HEK293 (cell line): ENCODE results near the gene RAX2.

Experiments
- CTCF ChIA-PET: fragments of 350-600 bp; formaldehyde crosslinking; extraction: SDS; loops from one replicate; lab custom pipeline; 2021; ENCODE audit warnings: antibody characterized with exemption; lab: Yijun Ruan, JAX
- POLR2A ChIA-PET: fragments of 300-600 bp; formaldehyde crosslinking; extraction: SDS; loops from one replicate; lab custom pipeline; 2020; ENCODE audit warnings: antibody characterized with exemption, inconsistent platforms; lab: Yijun Ruan, JAX
- H3K27ac ChIP-seq: fragments of 200-500 bp; sonication (Bioruptor generic); 2 replicates; pipeline ENCODE4 v1.5.1; 2014; ENCODE audit warnings: low read depth, low read length, control low read depth, inconsistent platforms; ENCODE audit errors: extremely low read depth
- H3K36me3 ChIP-seq, 2 experiments: fragments of 200-500 bp in 1 of 2; sonication (Bioruptor generic) in 1 of 2; 1 replicate in 1 of 2; 2 replicates in 1 of 2; pipeline ENCODE4 v1.5.1; 2014 to 2017; ENCODE audit warnings: inconsistent platforms in 2 of 2, low read length in 2 of 2; ENCODE audit not compliant: control insufficient read depth in 2 of 2, insufficient read depth in 1 of 2
- H3K4me1 ChIP-seq: fragments of 200-500 bp; sonication (Bioruptor generic); 2 replicates; pipeline ENCODE4 v1.5.1; 2014; ENCODE audit warnings: mild to moderate bottlenecking, low read length, inconsistent platforms; ENCODE audit not compliant: control insufficient read depth, insufficient read depth
- H3K4me3 ChIP-seq: 2 replicates; pipeline ENCODE4 v1.5.1; 2011; ENCODE audit warnings: low read depth, mild to moderate bottlenecking, control low read depth, low read length, moderate library complexity
- H3K9me3 ChIP-seq: fragments of 200-500 bp; sonication (Bioruptor generic); 2 replicates; pipeline ENCODE4 v1.5.1; 2014; ENCODE audit warnings: low read depth, low read length, inconsistent platforms; ENCODE audit not compliant: control insufficient read depth, insufficient read depth
- EGR2 ChIP-seq: fragments of 450-650 bp; formaldehyde crosslinking; IDR thresholded peaks from 2 replicates; pipeline ENCODE4 v1.5.1; 2016; ENCODE audit warnings: low read depth, missing biosample characterization, missing genetic modification characterization
- GFI1B ChIP-seq: fragments of 450-650 bp; formaldehyde crosslinking; IDR thresholded peaks from 2 replicates; pipeline ENCODE4 v1.5.1; 2016; ENCODE audit warnings: missing biosample characterization, missing genetic modification characterization
- SCRT1 ChIP-seq: fragments of 450-650 bp; formaldehyde crosslinking; IDR thresholded peaks from 2 replicates; pipeline ENCODE4 v1.5.1; 2016; ENCODE audit warnings: missing biosample characterization, missing genetic modification characterization, borderline replicate concordance
- SP7 ChIP-seq: fragments of 450-650 bp; formaldehyde crosslinking; IDR thresholded peaks from 2 replicates; pipeline ENCODE4 v1.5.1; 2016; ENCODE audit warnings: missing biosample characterization, missing genetic modification characterization
- YY1 ChIP-seq: fragments of 450-650 bp; formaldehyde crosslinking; IDR thresholded peaks from 2 replicates; pipeline ENCODE4 v1.5.1; 2018; ENCODE audit warnings: missing biosample characterization, missing genetic modification characterization
- ZBTB17 ChIP-seq: fragments of 450-650 bp; formaldehyde crosslinking; IDR thresholded peaks from 2 replicates; pipeline ENCODE4 v1.5.1; 2016; ENCODE audit warnings: missing biosample characterization, missing genetic modification characterization
- ZBTB21 ChIP-seq: fragments of 450-650 bp; formaldehyde crosslinking; IDR thresholded peaks from 2 replicates; pipeline ENCODE4 v1.5.1; 2017; ENCODE audit warnings: missing biosample characterization, missing genetic modification characterization
- ZFP3 ChIP-seq: fragments of 450-650 bp; formaldehyde crosslinking; IDR thresholded peaks from 2 replicates; pipeline ENCODE4 v1.5.1; 2016; ENCODE audit warnings: low read depth, missing biosample characterization, missing genetic modification characterization
- ZNF112 ChIP-seq: fragments of 450-650 bp; formaldehyde crosslinking; IDR thresholded peaks from 2 replicates; pipeline ENCODE4 v1.5.0; 2017; ENCODE audit warnings: missing biosample characterization, missing genetic modification characterization
- ZNF146 ChIP-seq: fragments of 450-650 bp; formaldehyde crosslinking; IDR thresholded peaks from 2 replicates; pipeline ENCODE4 v1.5.1; 2016; ENCODE audit warnings: missing biosample characterization, missing genetic modification characterization
- ZNF19 ChIP-seq: fragments of 450-650 bp; formaldehyde crosslinking; IDR thresholded peaks from 2 replicates; pipeline ENCODE4; 2016; ENCODE audit warnings: missing biosample characterization, missing genetic modification characterization, low read depth
- ZNF274 ChIP-seq, 2 experiments: fragments of 200-500 bp in 1 of 2; fragments of 450-650 bp in 1 of 2; sonication (Bioruptor generic) in 1 of 2; formaldehyde crosslinking in 1 of 2; IDR thresholded peaks; 2 replicates each; pipeline versions ENCODE4 v1.5.1 to v1.6.1; 2014 to 2016; ENCODE audit warnings: borderline replicate concordance in 1 of 2, inconsistent platforms in 1 of 2, low read length in 1 of 2, missing biosample characterization in 1 of 2, missing genetic modification characterization in 1 of 2
- ZNF404 ChIP-seq: fragments of 450-650 bp; formaldehyde crosslinking; IDR thresholded peaks from 2 replicates; pipeline ENCODE4 v1.5.1; 2017; ENCODE audit warnings: missing biosample characterization, missing genetic modification characterization
- ZNF423 ChIP-seq: fragments of 450-650 bp; formaldehyde crosslinking; IDR thresholded peaks from 2 replicates; pipeline ENCODE4 v1.5.1; 2016; ENCODE audit warnings: missing biosample characterization, missing genetic modification characterization
- ZNF558 ChIP-seq: fragments of 450-650 bp; formaldehyde crosslinking; IDR thresholded peaks from 2 replicates; pipeline ENCODE4 v1.5.1; 2016; ENCODE audit warnings: missing biosample characterization, missing genetic modification characterization
- ZNF626 ChIP-seq: fragments of 450-650 bp; sonication (Bioruptor Pico); formaldehyde crosslinking; IDR thresholded peaks from 2 replicates; pipeline ENCODE4 v1.5.1; 2018; ENCODE audit warnings: missing biosample characterization, missing genetic modification characterization, inconsistent platforms
- ZNF707 ChIP-seq: fragments of 450-650 bp; formaldehyde crosslinking; IDR thresholded peaks from 2 replicates; pipeline ENCODE4 v1.5.1; 2016; ENCODE audit warnings: missing biosample characterization, missing genetic modification characterization
- ZNF747 ChIP-seq: fragments of 450-650 bp; formaldehyde crosslinking; IDR thresholded peaks from 2 replicates; pipeline ENCODE4 v1.5.1; 2016; ENCODE audit warnings: missing biosample characterization, missing genetic modification characterization
- ZNF776 ChIP-seq: fragments of 450-650 bp; formaldehyde crosslinking; IDR thresholded peaks from 2 replicates; pipeline ENCODE4 v1.5.0; 2017; ENCODE audit warnings: missing biosample characterization, missing genetic modification characterization, borderline replicate concordance
- ZSCAN30 ChIP-seq: fragments of 450-650 bp; IDR thresholded peaks from 2 replicates; pipeline ENCODE4 v1.5.1; 2018; ENCODE audit warnings: missing biosample characterization, mild to moderate bottlenecking, missing genetic modification characterization, moderate library complexity
- TF ChIP-seq, protein P1 (sequence below): fragments of 450-650 bp; formaldehyde crosslinking; IDR thresholded peaks from 2 replicates; pipeline ENCODE4 v1.5.1; 2016; ENCODE audit warnings: missing biosample characterization, missing genetic modification characterization, low read depth
- TF ChIP-seq, protein P2 (sequence below): IDR thresholded peaks from 2 replicates; pipeline ENCODE4 v1.6.1; 2011; ENCODE audit warnings: mild to moderate bottlenecking, low read depth, low read length, borderline replicate concordance
- TF ChIP-seq, protein P3 (sequence below): fragments of 450-650 bp; formaldehyde crosslinking; IDR thresholded peaks from 2 replicates; pipeline ENCODE4 v1.5.1; 2016; ENCODE audit warnings: missing biosample characterization, missing genetic modification characterization, borderline replicate concordance
- TF ChIP-seq, protein P4 (sequence below): fragments of 450-650 bp; formaldehyde crosslinking; IDR thresholded peaks from 2 replicates; pipeline ENCODE4 v1.5.1; 2016; ENCODE audit warnings: missing biosample characterization, missing genetic modification characterization
- TF ChIP-seq, protein P5 (sequence below): fragments of 450-650 bp; formaldehyde crosslinking; optimal IDR thresholded peaks from 2 replicates; pipeline ENCODE3; 2016; ENCODE audit warnings: missing biosample characterization, mild to moderate bottlenecking, missing genetic modification characterization

The RAX2 gene

DNA sequence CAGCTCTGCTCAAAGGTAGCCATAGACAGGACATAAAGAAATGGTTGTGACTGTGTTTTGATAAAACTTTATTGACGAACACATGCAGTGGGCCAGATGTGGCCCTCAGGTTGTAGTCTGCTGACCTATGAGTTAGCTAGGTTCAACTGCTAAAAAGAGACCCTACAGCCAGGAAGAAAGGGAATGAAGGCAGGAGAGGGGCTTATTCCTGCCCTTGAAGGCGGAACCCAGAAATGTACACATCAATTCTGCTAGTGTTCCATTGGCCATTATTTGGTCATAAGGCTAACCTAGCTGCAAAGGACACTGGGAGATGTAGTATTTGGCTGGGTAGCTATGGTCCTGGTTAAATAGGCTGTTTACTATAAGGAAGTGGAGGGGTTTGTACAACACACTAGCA is 28.5 kb downstream of the RAX2 start:
- Histone ChIP-seq H3K27ac (no peak overlapping the region), H3K9me3 (no peaks in the 10 kb centered on the region), H3K4me3 (no peak overlapping the region), H3K36me3 (no peaks in the 10 kb centered on the region)
- POLR2A ChIA-PET, result interaction anchor here (0.6 to 1.9 kb wide), 2 partner anchors 19 to 314 kb away, joined by 4 to 8 read pairs; partner anchors contain the start of genes APBA3 and MRPL54
- TF ChIP-seq, protein P1, sequence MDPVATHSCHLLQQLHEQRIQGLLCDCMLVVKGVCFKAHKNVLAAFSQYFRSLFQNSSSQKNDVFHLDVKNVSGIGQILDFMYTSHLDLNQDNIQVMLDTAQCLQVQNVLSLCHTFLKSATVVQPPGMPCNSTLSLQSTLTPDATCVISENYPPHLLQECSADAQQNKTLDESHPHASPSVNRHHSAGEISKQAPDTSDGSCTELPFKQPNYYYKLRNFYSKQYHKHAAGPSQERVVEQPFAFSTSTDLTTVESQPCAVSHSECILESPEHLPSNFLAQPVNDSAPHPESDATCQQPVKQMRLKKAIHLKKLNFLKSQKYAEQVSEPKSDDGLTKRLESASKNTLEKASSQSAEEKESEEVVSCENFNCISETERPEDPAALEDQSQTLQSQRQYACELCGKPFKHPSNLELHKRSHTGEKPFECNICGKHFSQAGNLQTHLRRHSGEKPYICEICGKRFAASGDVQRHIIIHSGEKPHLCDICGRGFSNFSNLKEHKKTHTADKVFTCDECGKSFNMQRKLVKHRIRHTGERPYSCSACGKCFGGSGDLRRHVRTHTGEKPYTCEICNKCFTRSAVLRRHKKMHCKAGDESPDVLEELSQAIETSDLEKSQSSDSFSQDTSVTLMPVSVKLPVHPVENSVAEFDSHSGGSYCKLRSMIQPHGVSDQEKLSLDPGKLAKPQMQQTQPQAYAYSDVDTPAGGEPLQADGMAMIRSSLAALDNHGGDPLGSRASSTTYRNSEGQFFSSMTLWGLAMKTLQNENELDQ, result no peak
- no peak for TF ChIP-seq ZNF747 (tag by site-specific recombination)
- TF ChIP-seq ZNF112 (tag by site-specific recombination), result no peak
- TF ChIP-seq, protein P2, sequence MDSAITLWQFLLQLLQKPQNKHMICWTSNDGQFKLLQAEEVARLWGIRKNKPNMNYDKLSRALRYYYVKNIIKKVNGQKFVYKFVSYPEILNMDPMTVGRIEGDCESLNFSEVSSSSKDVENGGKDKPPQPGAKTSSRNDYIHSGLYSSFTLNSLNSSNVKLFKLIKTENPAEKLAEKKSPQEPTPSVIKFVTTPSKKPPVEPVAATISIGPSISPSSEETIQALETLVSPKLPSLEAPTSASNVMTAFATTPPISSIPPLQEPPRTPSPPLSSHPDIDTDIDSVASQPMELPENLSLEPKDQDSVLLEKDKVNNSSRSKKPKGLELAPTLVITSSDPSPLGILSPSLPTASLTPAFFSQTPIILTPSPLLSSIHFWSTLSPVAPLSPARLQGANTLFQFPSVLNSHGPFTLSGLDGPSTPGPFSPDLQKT, result no peak
- no peak for TF ChIP-seq ZNF274 (IDR thresholded peaks at IDR 0.05; ENCODE audit: low read length)
- TF ChIP-seq ZNF274 (tag by site-specific recombination; IDR thresholded peaks at IDR 0.05; ENCODE audit: borderline replicate concordance), result no peak
- TF ChIP-seq, protein P3, sequence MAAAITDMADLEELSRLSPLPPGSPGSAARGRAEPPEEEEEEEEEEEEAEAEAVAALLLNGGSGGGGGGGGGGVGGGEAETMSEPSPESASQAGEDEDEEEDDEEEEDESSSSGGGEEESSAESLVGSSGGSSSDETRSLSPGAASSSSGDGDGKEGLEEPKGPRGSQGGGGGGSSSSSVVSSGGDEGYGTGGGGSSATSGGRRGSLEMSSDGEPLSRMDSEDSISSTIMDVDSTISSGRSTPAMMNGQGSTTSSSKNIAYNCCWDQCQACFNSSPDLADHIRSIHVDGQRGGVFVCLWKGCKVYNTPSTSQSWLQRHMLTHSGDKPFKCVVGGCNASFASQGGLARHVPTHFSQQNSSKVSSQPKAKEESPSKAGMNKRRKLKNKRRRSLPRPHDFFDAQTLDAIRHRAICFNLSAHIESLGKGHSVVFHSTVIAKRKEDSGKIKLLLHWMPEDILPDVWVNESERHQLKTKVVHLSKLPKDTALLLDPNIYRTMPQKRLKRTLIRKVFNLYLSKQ (tag by site-specific recombination), result no peak
- no peak for TF ChIP-seq ZNF776
- TF ChIP-seq, protein P4, sequence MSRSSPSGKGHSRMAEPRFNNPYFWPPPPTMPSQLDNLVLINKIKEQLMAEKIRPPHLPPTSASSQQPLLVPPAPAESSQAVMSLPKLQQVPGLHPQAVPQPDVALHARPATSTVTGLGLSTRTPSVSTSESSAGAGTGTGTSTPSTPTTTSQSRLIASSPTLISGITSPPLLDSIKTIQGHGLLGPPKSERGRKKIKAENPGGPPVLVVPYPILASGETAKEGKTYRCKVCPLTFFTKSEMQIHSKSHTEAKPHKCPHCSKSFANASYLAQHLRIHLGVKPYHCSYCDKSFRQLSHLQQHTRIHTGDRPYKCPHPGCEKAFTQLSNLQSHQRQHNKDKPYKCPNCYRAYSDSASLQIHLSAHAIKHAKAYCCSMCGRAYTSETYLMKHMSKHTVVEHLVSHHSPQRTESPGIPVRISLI (tag by site-specific recombination), result no peak
- no peak for TF ChIP-seq ZBTB21
- no peak for TF ChIP-seq SP7 (tag by site-specific recombination)
- no peak for TF ChIP-seq ZFP3
- TF ChIP-seq EGR2 (tag by site-specific recombination), result no peak
- no peak for TF ChIP-seq ZNF146 (tag by site-specific recombination)
- TF ChIP-seq ZSCAN30 (tag by site-specific recombination), result no peak
- TF ChIP-seq GFI1B (tag by site-specific recombination), result no peak
- TF ChIP-seq, all 188 proteins: peak for 0
- H3K4me1 ChIP-seq, result no peaks in the 10 kb centered on the region
- CTCF ChIA-PET, result interaction anchor here (0.5 to 1.0 kb wide), 5 partner anchors 12 to 1602 kb away, joined by 3 to 6 read pairs (median 3); no protein-coding TSS in a partner anchor

DNA sequence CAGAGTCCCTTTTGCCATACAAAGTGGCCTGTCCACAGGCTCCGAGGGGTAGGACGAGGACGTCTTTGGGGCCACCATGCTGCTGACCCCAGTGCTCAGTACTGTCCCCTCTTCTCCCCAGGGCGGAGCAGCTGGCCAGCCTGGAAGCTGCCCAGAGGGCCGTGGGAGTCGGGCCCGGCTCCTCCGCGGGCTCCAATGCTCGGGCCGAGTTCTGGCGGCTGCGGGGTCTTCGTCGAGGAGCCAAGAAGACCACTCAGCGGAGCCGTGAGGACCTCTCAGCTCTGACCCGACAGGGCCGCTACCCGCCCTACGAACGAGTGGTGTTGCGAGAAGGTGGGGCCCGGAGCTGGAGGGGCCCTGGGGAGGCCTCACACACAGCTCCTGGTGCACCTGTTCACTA is 31.6 kb downstream of the RAX2 start:
- Histone ChIP-seq H3K27ac (no peak overlapping the region), H3K9me3 (no peaks in the 10 kb centered on the region), H3K36me3 (no peaks in the 10 kb centered on the region), H3K4me3 (no peak overlapping the region), H3K4me1 (no peaks in the 10 kb centered on the region)
- POLR2A ChIA-PET, result interaction anchor here (0.6 kb wide), 1 partner anchor 251 kb away, joined by 5 read pairs; no protein-coding TSS in a partner anchor
- CTCF ChIA-PET, result interaction anchor here (0.6 kb wide), 1 partner anchor 117 kb away, joined by 3 read pairs; no protein-coding TSS in a partner anchor
- TF ChIP-seq ZNF626 (tag by site-specific recombination), result no peak
- TF ChIP-seq SCRT1 (tag by site-specific recombination), result no peak
- TF ChIP-seq ZNF558 (tag by site-specific recombination), result no peak
- TF ChIP-seq ZBTB17 (tag by site-specific recombination), result no peak
- no peak for TF ChIP-seq YY1 (tag by site-specific recombination)
- TF ChIP-seq ZNF274 (IDR thresholded peaks at IDR 0.05; ENCODE audit: low read length), result no peak
- no peak for TF ChIP-seq ZNF274 (tag by site-specific recombination; IDR thresholded peaks at IDR 0.05; ENCODE audit: borderline replicate concordance)
- TF ChIP-seq ZNF707 (tag by site-specific recombination), result no peak
- TF ChIP-seq ZNF19 (tag by site-specific recombination), result no peak
- TF ChIP-seq ZNF423, result no peak
- TF ChIP-seq ZNF404, result no peak
- no peak for TF ChIP-seq ZFP3
- TF ChIP-seq, protein P1, result no peak
- TF ChIP-seq, protein P5, sequence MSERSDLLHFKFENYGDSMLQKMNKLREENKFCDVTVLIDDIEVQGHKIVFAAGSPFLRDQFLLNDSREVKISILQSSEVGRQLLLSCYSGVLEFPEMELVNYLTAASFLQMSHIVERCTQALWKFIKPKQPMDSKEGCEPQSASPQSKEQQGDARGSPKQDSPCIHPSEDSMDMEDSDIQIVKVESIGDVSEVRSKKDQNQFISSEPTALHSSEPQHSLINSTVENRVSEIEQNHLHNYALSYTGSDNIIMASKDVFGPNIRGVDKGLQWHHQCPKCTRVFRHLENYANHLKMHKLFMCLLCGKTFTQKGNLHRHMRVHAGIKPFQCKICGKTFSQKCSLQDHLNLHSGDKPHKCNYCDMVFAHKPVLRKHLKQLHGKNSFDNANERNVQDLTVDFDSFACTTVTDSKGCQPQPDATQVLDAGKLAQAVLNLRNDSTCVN (tag by site-specific recombination), result no peak
